H1 (cell line): ENCODE results near the gene TXNIP. TPM values are rescaled to one million over a fixed set of nuclear protein-coding genes. Genes with fewer than 3 reads are reported as not detected.

Source experiments
- CTCF ChIA-PET: fragments of 300-600 bp; sonication (Branson Sonifier 250); formaldehyde crosslinking; loops from one replicate; lab custom pipeline; 2021; ENCODE audit not compliant: partially characterized antibody; lab: Charles Lee
- POLR2A ChIA-PET: fragments of 300-600 bp; sonication (Branson Sonifier 250); formaldehyde crosslinking; loops from one replicate; lab custom pipeline; 2021; ENCODE audit warnings: inconsistent platforms; ENCODE audit not compliant: partially characterized antibody; lab: Charles Lee
- DNase-seq, 2 experiments: peaks; one replicate each; pipeline versions ENCODE4 v3.0.0 to v3.0.0-alpha.2; 2010 to 2022; ENCODE audit warnings: low spot score in 2 of 2, low read depth in 1 of 2, mixed read lengths in 1 of 2
- FAIRE-seq: peaks from 2 replicates; lab custom pipeline; 2011; peaks lifted over from hg19 to GRCh38; lab: Jason Lieb, UNC
- H2AFZ ChIP-seq: 2 replicates; pipeline ENCODE4 v1.8.1; 2012; ENCODE audit warnings: low read length, inconsistent platforms
- H2AK5ac ChIP-seq: 2 replicates; pipeline ENCODE4 v1.6.1; 2013; ENCODE audit warnings: low read depth, low read length
- H2BK120ac ChIP-seq: replicated peaks from 2 replicates; pipeline ENCODE3; 2013; ENCODE audit warnings: low read depth, low read length, inconsistent platforms
- H2BK12ac ChIP-seq: 2 replicates; pipeline ENCODE4 v1.6.1; 2013; ENCODE audit warnings: low read depth, low read length
- H2BK15ac ChIP-seq: 2 replicates; pipeline ENCODE4 v1.6.1; 2013; ENCODE audit warnings: low read length
- H2BK20ac ChIP-seq: 2 replicates; pipeline ENCODE4 v1.6.1; 2013; ENCODE audit warnings: low read length
- H2BK5ac ChIP-seq: 2 replicates; pipeline ENCODE4 v1.6.1; 2013; ENCODE audit warnings: low read depth, low read length
- H3K14ac ChIP-seq: 2 replicates; pipeline ENCODE4 v1.6.1; 2013; ENCODE audit warnings: inconsistent platforms; ENCODE audit not compliant: insufficient read length
- H3K18ac ChIP-seq: 2 replicates; pipeline ENCODE4 v1.6.1; 2013; ENCODE audit warnings: low read length; ENCODE audit errors: extremely low read depth
- H3K23ac ChIP-seq: 2 replicates; pipeline ENCODE4 v1.6.1; 2013; ENCODE audit warnings: inconsistent platforms; ENCODE audit not compliant: insufficient read length
- H3K23me2 ChIP-seq: 2 replicates; pipeline ENCODE4 v1.6.1; 2013; ENCODE audit warnings: low read depth, low read length
- H3K27ac ChIP-seq: 2 replicates; pipeline ENCODE4 v1.6.1; 2011; ENCODE audit warnings: low read depth, low read length, inconsistent platforms
- H3K27me3 ChIP-seq, 4 experiments: replicated peaks in 1 of 4; 1 replicate in 1 of 4; 2 replicates in 3 of 4; pipeline versions ENCODE4 v1.6.1 to v1.8.1; 2011 to 2013; ENCODE audit warnings: low read length in 3 of 4, mild to moderate bottlenecking in 3 of 4, inconsistent platforms in 2 of 4, mixed read lengths in 2 of 4, moderate library complexity in 1 of 4; ENCODE audit not compliant: control insufficient read depth in 3 of 4, insufficient read depth in 3 of 4; ENCODE audit errors: extremely low read depth in 1 of 4
- H3K36me3 ChIP-seq, 4 experiments: 2 replicates each; pipeline versions ENCODE4 v1.6.1 to v1.8.1; 2011 to 2013; ENCODE audit warnings: mild to moderate bottlenecking in 4 of 4, low read length in 3 of 4, moderate library complexity in 2 of 4, control low read depth in 1 of 4, inconsistent platforms in 1 of 4; ENCODE audit not compliant: insufficient read depth in 4 of 4, control insufficient read depth in 2 of 4
- H3K4ac ChIP-seq: replicated peaks from 2 replicates; pipeline ENCODE3; 2013; ENCODE audit warnings: low read length, low read depth, mixed read lengths, inconsistent platforms; ENCODE audit not compliant: insufficient read length
- H3K4me1 ChIP-seq, 4 experiments: replicated peaks in 1 of 4; 1 replicate in 1 of 4; 2 replicates in 3 of 4; pipeline versions ENCODE4 v1.6.1 to v1.8.1; 2011 to 2013; ENCODE audit warnings: low read length in 3 of 4, inconsistent platforms in 2 of 4, mixed read lengths in 1 of 4; ENCODE audit not compliant: insufficient read depth in 4 of 4, control insufficient read depth in 3 of 4
- H3K4me2 ChIP-seq, 2 experiments: 2 replicates each; pipeline versions ENCODE4 v1.6.1 to v1.8.1; 2011 to 2013; ENCODE audit warnings: low read depth in 2 of 2, low read length in 2 of 2, control low read depth in 1 of 2, inconsistent platforms in 1 of 2, mild to moderate bottlenecking in 1 of 2; ENCODE audit not compliant: insufficient read depth in 1 of 2
- H3K4me3 ChIP-seq, 4 experiments: fragments of 200-600, 300-600 bp in 1 of 4; sonication (generic), shearing (Covaris generic), sonication (Bioruptor Twin) in 1 of 4; 2 replicates each; pipeline versions ENCODE4 v1.5.1 to v1.8.1; 2011 to 2016; ENCODE audit warnings: low read length in 4 of 4, low read depth in 3 of 4, control low read depth in 2 of 4, inconsistent platforms in 2 of 4, mild to moderate bottlenecking in 2 of 4, mixed read lengths in 1 of 4, moderate library complexity in 1 of 4; ENCODE audit not compliant: insufficient read depth in 2 of 4; ENCODE audit errors: extremely low read depth in 1 of 4
- H3K56ac ChIP-seq: replicated peaks from 2 replicates; pipeline ENCODE3; 2013; ENCODE audit warnings: low read depth, mild to moderate bottlenecking, mixed read lengths, low read length, inconsistent platforms; ENCODE audit not compliant: insufficient read length
- H3K79me1 ChIP-seq: 2 replicates; pipeline ENCODE4 v1.6.1; 2013; ENCODE audit warnings: low read depth, low read length, control low read depth
- H3K79me2 ChIP-seq, 2 experiments: 2 replicates each; pipeline versions ENCODE4 v1.6.1 to v1.8.1; 2012 to 2013; ENCODE audit warnings: low read length in 2 of 2, mild to moderate bottlenecking in 2 of 2, inconsistent platforms in 1 of 2; ENCODE audit not compliant: insufficient read depth in 2 of 2, control insufficient read depth in 1 of 2
- H3K9ac ChIP-seq, 4 experiments: replicated peaks in 1 of 4; 1 replicate in 1 of 4; 2 replicates in 3 of 4; pipeline versions ENCODE4 v1.6.1 to v1.8.1; 2011 to 2013; ENCODE audit warnings: low read depth in 3 of 4, low read length in 3 of 4, control low read depth in 2 of 4, mild to moderate bottlenecking in 2 of 4, moderate library complexity in 2 of 4, inconsistent platforms in 1 of 4; ENCODE audit errors: extremely low read depth in 1 of 4
- H3K9me3 ChIP-seq, 2 experiments: 2 replicates each; pipeline versions ENCODE4 v1.6.1 to v1.8.1; 2012 to 2013; ENCODE audit warnings: mild to moderate bottlenecking in 2 of 2, moderate library complexity in 2 of 2, control low read depth in 1 of 2, inconsistent platforms in 1 of 2, low read depth in 1 of 2, low read length in 1 of 2, mixed read lengths in 1 of 2; ENCODE audit not compliant: insufficient read depth in 2 of 2
- H4K20me1 ChIP-seq, 2 experiments: replicated peaks in 1 of 2; 2 replicates each; pipeline versions ENCODE3 to v1.8.1; 2011 to 2013; ENCODE audit warnings: inconsistent platforms in 2 of 2, low read length in 2 of 2, mild to moderate bottlenecking in 1 of 2; ENCODE audit not compliant: insufficient read depth in 2 of 2, control insufficient read depth in 1 of 2
- H4K5ac ChIP-seq: 2 replicates; pipeline ENCODE4 v1.6.1; 2013; ENCODE audit warnings: low read length, low read depth, mixed read lengths, inconsistent platforms; ENCODE audit not compliant: insufficient read length
- H4K8ac ChIP-seq: 2 replicates; pipeline ENCODE4 v1.8.0; 2013; ENCODE audit warnings: mild to moderate bottlenecking, moderate library complexity, low read length, inconsistent platforms; ENCODE audit not compliant: insufficient read depth; ENCODE audit errors: extremely low read depth
- H4K91ac ChIP-seq: replicated peaks from 2 replicates; pipeline ENCODE3; 2013; ENCODE audit warnings: low read length, mixed read lengths, inconsistent platforms; ENCODE audit not compliant: insufficient read length
- CEBPB ChIP-seq: IDR thresholded peaks from 2 replicates; pipeline ENCODE4 v1.6.1; 2012; ENCODE audit warnings: low read depth, low read length
- CTCF ChIP-seq, 3 experiments: IDR thresholded peaks; 1 replicate in 2 of 3; 2 replicates in 1 of 3; pipeline versions ENCODE4 v1.5.1 to v1.6.1; 2011; ENCODE audit warnings: low read length in 3 of 3, mild to moderate bottlenecking in 3 of 3, inconsistent platforms in 2 of 3, low read depth in 1 of 3, moderate library complexity in 1 of 3; ENCODE audit not compliant: insufficient read depth in 1 of 3; ENCODE audit errors: control extremely low read depth in 1 of 3
- GABPA ChIP-seq: IDR thresholded peaks from 2 replicates; pipeline ENCODE4 v1.6.1; 2011; ENCODE audit warnings: mild to moderate bottlenecking, low read length, moderate library complexity, borderline replicate concordance; ENCODE audit not compliant: insufficient read depth
- JUND ChIP-seq: IDR thresholded peaks from 2 replicates; pipeline ENCODE4 v1.6.1; 2011; ENCODE audit warnings: mild to moderate bottlenecking, improper control_type of control experiment, low read length
- RAD21 ChIP-seq, 2 experiments: IDR thresholded peaks in 1 of 2; conservative IDR thresholded peaks in 1 of 2; 2 replicates each; pipeline ENCODE4 v1.6.1; 2011; ENCODE audit warnings: low read depth in 2 of 2, low read length in 2 of 2, improper control_type of control experiment in 1 of 2, inconsistent platforms in 1 of 2, mild to moderate bottlenecking in 1 of 2, moderate library complexity in 1 of 2
- SP4 ChIP-seq: IDR thresholded peaks from 2 replicates; pipeline ENCODE4 v1.6.1; 2012; ENCODE audit warnings: low read length, inconsistent platforms
- TAF7 ChIP-seq: optimal IDR thresholded peaks from 2 replicates; pipeline ENCODE3; 2011; ENCODE audit warnings: low read depth, mild to moderate bottlenecking, inconsistent platforms, low read length, moderate library complexity, borderline replicate concordance
- TBP ChIP-seq: IDR thresholded peaks from 2 replicates; pipeline ENCODE4 v1.6.1; 2011; ENCODE audit warnings: low read depth, low read length, improper control_type of control experiment
- WGBS, 2 experiments: shearing (Covaris generic) in 1 of 2; methylation state at CpG; one replicate each; pipeline versions ENCODE4 v1.1.6 to v1.1.7; 2013 to 2015; ENCODE audit warnings: low lambda C conversion rate in 2 of 2, mixed read lengths in 2 of 2, inconsistent platforms in 1 of 2, low coverage in 1 of 2, missing lambda C conversion rate in 1 of 2; ENCODE audit not compliant: insufficient replicate concordance in 2 of 2, insufficient coverage in 1 of 2, insufficient read length in 1 of 2; ENCODE audit errors: extremely low coverage in 1 of 2, missing lambda C conversion rate in 1 of 2; 5-methylcytosine and 5-hydroxymethylcytosine counted together
- polyA plus RNA-seq, 7 experiments: library from polyadenylated mRNA; depleted of rRNA in 3 of 7; stranded (reverse) in 5 of 7; unstranded in 2 of 7; fragments of >200 nt in 5 of 7; fragments of 200-250 nt in 2 of 7; gene quantifications; 1 replicate in 5 of 7; 2 replicates in 1 of 7; 4 replicates in 1 of 7; pipeline versions ENCODE4 v1.2.1 to v1.2.3, GENCODE V29; 2011 to 2013; ENCODE audit warnings: missing spikeins in 2 of 7, mixed read lengths in 2 of 7
- total RNA-seq: library from RNA; stranded (reverse); fragmentation: NEBNext Ultra II Directional; extraction: Animal tissue kit (Norgen Biotek cat#: 25700); gene quantifications from 2 replicates; pipeline ENCODE4 v1.2.1, GENCODE V29; 2021

Gene TXNIP
- total and polyA plus RNA-seq, 2 of the 8 experiments (the other 6 are each of a cell fraction or from before 2014, with no cell fraction given), result 12.3 to 56.8 TPM

- no peak overlapping the region for H3K4ac ChIP-seq
- H2BK120ac ChIP-seq, result no peak overlapping the region
- no peaks in the 10 kb centered on the region for H3K9me3 ChIP-seq
- H3K79me2 ChIP-seq, result no peaks in the 10 kb centered on the region
- CTCF ChIA-PET, result interaction anchor here (0.6 to 7.3 kb wide), 12 partner anchors 15 to 167 kb away, joined by 3 to 152 read pairs (median 6); partner anchors contain the start of genes ITGA10, NUDT17 and PIAS3
- no peak for DNase-seq
- no peak overlapping the region for H2BK20ac ChIP-seq
- H3K27me3 ChIP-seq, result peaks cover 0 to under 1% (median 0%) of the 10 kb centered on the region in 4 experiments; a peak in 1 of 7 replicates
- H3K4me2 ChIP-seq, result no peak overlapping the region
- no peak overlapping the region for H3K27ac ChIP-seq
- no peak overlapping the region for H3K18ac ChIP-seq
- no peak overlapping the region for H2AFZ ChIP-seq
- H4K8ac ChIP-seq, result no peak overlapping the region
- no peak overlapping the region for H2BK15ac ChIP-seq
- H4K20me1 ChIP-seq, result no peaks in the 10 kb centered on the region
- H2BK5ac ChIP-seq, result no peak overlapping the region
- no peak overlapping the region for H3K9ac ChIP-seq
- no peaks in the 10 kb centered on the region for H3K36me3 ChIP-seq
- H3K79me1 ChIP-seq, result no peaks in the 10 kb centered on the region
- no peak for FAIRE-seq
- no peaks in the 10 kb centered on the region; the same call in 1 of the 2 replicates for H3K23me2 ChIP-seq
- POLR2A ChIA-PET, result interaction anchor here (1.0 to 1.6 kb wide), 3 partner anchors 16 to 39 kb away, joined by 3 to 7 read pairs (median 5); no protein-coding TSS in a partner anchor
- no peak overlapping the region for H2AK5ac ChIP-seq
- H3K23ac ChIP-seq, result no peak overlapping the region
- H3K14ac ChIP-seq, result no peak overlapping the region
- no peak overlapping the region for H2BK12ac ChIP-seq
- peak in 2 of 3 experiments; percentile 65 to 72; a peak in 3 of 4 replicates for TF ChIP-seq CTCF (IDR thresholded peaks at IDR 0.05; ENCODE audit: control extremely low read depth in 1 of 3, insufficient read depth in 1 of 3, low read depth in 1 of 3, low read length in 3 of 3)
- no peak for TF ChIP-seq SP4
- TF ChIP-seq TBP, result no peak
- TF ChIP-seq RAD21 (IDR thresholded peaks at IDR 0.05 in 1 of 2, conservative IDR thresholded peaks at IDR 0.05 in 1 of 2; ENCODE audit: low read depth in 2 of 2, low read length in 2 of 2), result peak; percentile 87 to 91
- no peak for TF ChIP-seq CEBPB
- no peak for TF ChIP-seq TAF7
- no peak for TF ChIP-seq GABPA
- TF ChIP-seq JUND, result peak; percentile 37; the same call in 1 of the 2 replicates
- H4K91ac ChIP-seq, result no peak overlapping the region
- no peaks in the 10 kb centered on the region; a peak in 1 of 7 replicates for H3K4me1 ChIP-seq
- H4K5ac ChIP-seq, result no peak overlapping the region
- 61% methylated on average over 4 of the region's 4 CpGs; no CpG with 5 or more reads in 1 of the 2 experiments for WGBS, 2 experiments
- H3K56ac ChIP-seq, result no peak overlapping the region
- no peak overlapping the region for H3K4me3 ChIP-seq
Measured at GRCh38 chr1:146012703-146013558, 16.6 kb upstream of the TXNIP start.
